Loucy (cell line): ENCODE data around the gene TP53AIP1.

ENCODE experiments used
- EZH2phosphoT487 ChIP-seq: fragments of 200-600 bp; IDR thresholded peaks from 2 replicates; pipeline ENCODE4 v1.6.1; 2018; ENCODE audit warnings: antibody characterized with exemption, mild to moderate bottlenecking, moderate library complexity, borderline replicate concordance
- TF ChIP-seq, protein P1 (sequence below): fragments of 200-600 bp; sonication (generic); conservative IDR thresholded peaks from 2 replicates; pipeline ENCODE4 v1.5.1; 2014; ENCODE audit warnings: mild to moderate bottlenecking, antibody characterized with exemption, low read length

- TF ChIP-seq, protein P1, sequence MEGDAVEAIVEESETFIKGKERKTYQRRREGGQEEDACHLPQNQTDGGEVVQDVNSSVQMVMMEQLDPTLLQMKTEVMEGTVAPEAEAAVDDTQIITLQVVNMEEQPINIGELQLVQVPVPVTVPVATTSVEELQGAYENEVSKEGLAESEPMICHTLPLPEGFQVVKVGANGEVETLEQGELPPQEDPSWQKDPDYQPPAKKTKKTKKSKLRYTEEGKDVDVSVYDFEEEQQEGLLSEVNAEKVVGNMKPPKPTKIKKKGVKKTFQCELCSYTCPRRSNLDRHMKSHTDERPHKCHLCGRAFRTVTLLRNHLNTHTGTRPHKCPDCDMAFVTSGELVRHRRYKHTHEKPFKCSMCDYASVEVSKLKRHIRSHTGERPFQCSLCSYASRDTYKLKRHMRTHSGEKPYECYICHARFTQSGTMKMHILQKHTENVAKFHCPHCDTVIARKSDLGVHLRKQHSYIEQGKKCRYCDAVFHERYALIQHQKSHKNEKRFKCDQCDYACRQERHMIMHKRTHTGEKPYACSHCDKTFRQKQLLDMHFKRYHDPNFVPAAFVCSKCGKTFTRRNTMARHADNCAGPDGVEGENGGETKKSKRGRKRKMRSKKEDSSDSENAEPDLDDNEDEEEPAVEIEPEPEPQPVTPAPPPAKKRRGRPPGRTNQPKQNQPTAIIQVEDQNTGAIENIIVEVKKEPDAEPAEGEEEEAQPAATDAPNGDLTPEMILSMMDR, result no peak
- TF ChIP-seq EZH2phosphoT487, result no peak
These were observed 32.1 kb downstream of the TP53AIP1 start for GRCh38 chr11:128910576-128910975.
